Epithelial cell of esophagus (primary cell): ENCODE results near the gene TSSK3.
A peak's percentile ranks its signal among the peaks of the same experiment; 100 is the strongest.

Experiments
- DNase-seq: peaks from one replicate; pipeline ENCODE4 v3.0.0; 2010; ENCODE audit warnings: low read depth
- H3K4me3 ChIP-seq: 2 replicates; pipeline ENCODE4 v1.5.1; 2011; ENCODE audit warnings: mild to moderate bottlenecking, low read length, control low read depth
- TF ChIP-seq, protein P1 (sequence below): IDR thresholded peaks from 2 replicates; pipeline ENCODE4 v1.5.1; 2011; ENCODE audit warnings: low read depth, mild to moderate bottlenecking, low read length, control low read depth, inconsistent platforms; ENCODE audit not compliant: insufficient read depth; ENCODE audit errors: missing control alignments

Gene TSSK3

DNA sequence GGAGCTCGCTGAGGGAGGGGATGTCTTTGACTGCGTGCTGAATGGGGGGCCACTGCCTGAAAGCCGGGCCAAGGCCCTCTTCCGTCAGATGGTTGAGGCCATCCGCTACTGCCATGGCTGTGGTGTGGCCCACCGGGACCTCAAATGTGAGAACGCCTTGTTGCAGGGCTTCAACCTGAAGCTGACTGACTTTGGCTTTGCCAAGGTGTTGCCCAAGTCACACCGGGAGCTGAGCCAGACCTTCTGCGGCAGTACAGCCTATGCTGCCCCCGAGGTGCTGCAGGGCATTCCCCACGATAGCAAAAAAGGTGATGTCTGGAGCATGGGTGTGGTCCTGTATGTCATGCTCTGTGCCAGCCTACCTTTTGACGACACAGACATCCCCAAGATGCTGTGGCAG lies 1.4 kb downstream of the TSSK3 start:
- TF ChIP-seq, protein P1, sequence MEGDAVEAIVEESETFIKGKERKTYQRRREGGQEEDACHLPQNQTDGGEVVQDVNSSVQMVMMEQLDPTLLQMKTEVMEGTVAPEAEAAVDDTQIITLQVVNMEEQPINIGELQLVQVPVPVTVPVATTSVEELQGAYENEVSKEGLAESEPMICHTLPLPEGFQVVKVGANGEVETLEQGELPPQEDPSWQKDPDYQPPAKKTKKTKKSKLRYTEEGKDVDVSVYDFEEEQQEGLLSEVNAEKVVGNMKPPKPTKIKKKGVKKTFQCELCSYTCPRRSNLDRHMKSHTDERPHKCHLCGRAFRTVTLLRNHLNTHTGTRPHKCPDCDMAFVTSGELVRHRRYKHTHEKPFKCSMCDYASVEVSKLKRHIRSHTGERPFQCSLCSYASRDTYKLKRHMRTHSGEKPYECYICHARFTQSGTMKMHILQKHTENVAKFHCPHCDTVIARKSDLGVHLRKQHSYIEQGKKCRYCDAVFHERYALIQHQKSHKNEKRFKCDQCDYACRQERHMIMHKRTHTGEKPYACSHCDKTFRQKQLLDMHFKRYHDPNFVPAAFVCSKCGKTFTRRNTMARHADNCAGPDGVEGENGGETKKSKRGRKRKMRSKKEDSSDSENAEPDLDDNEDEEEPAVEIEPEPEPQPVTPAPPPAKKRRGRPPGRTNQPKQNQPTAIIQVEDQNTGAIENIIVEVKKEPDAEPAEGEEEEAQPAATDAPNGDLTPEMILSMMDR = no peak
- DNase-seq = no peak
- H3K4me3 ChIP-seq = no peak overlapping the region

DNA sequence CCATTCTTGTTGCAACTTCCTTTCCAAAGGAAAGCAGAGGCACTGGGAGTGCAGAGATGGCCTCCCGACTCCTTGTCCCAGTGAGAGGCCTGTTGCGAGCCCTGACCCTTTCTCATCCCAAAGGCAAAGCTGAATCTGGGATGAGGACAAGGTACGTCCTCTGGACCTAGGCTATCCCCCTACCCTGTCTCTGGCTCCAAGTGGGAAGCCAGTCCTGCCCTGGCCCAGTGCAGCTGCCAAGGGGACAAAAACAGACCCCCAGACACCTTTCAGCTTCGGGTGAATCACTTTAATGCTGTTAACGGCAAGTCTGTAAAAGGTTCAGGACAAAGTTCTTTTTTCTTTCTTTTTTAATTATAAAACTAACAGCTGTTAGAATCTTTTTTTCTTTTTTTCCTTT lies 2.5 kb downstream of the TSSK3 start:
- no peak overlapping the region for H3K4me3 ChIP-seq
- TF ChIP-seq, protein P1 = no peak
- DNase-seq = no peak

DNA sequence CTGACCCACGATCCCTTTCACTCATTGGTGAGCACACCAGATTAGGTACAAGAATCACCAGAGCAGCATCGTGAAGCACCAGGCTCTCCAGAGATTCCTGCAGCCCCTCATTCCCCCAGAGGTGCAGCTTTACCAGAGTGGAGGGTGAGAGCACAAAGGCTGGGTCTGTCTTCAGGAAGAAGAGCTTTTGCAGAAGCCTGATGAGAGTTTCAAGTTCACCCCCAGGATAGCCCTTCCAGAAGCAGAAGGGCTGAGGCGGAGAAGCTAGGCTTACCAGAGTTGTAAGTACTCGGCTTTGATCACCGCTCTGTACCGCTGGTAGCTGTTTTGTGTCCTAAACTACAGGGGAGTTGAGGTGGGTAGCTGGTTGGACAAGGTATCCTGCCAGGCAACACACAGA lies 3.1 kb downstream of the TSSK3 start:
- TF ChIP-seq, protein P1 = no peak

DNA sequence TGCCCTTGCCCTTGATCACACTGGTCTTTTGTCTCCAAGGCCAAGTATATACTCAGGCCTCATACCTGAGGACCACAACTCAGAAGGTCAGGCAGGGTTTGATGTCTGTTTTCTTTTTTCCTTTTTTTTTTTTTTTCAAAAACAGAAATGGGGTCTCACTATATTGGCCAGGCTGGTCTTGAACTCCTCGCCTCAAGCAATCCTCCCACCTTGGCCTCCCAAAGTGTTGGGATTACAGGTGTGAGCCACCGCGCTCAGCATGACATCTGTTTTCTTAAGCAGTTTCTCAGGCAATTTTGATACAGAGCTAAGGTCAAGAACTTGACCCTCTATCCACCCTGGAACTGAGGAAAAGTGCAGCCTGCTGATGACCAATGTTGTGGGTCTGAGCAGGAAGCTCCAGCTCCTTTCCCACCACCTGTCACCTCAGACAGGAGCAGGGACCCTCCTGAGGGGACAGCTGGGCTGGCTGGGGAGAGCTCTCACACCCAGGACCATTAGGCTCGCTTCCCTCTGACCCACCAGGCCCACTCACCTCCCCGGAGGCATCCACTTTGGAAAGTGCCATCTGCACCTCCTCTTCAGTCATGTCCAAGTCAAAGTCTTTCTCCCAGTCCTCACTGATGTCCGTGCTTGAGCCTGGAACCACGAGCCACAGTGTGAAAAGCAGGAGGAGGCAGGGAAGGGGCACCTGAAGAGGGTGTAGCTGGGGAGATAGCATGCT lies 5.7 kb downstream of the TSSK3 start:
- TF ChIP-seq, protein P1 = no peak
- no peak overlapping the region for H3K4me3 ChIP-seq

More for the DNA sequence above, 3.1 kb downstream of the TSSK3 start:
- no peak overlapping the region for H3K4me3 ChIP-seq
- DNase-seq = no peak

DNA sequence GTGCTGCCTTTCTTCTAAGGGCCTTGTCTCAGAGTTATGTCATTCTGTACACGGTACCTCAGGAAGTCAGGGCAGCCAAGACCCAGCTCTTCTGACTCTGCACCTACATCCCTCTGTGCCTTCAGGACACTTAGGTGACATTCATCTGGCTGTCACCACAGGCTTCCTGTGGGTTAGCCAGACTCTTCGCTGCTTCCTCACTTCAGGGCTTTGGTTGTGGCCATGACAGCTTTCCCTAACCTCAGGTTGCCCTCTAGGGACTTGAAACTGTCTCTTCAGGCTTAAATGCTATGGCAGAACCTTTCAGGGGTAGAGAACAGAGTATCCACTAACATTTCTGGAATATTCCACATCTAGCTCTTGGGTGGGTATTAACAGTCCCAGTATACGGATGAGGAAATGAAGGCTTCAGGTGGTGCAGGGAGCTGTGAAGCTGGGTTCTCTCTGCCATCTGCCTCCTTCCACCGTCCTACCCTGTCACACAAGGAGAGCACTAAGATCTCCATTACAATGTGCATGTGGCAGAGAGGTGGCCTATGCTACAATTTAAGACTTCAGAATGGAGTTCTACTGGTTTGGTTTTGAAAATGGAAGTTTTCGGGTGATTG lies 9.9 kb downstream of the TSSK3 start:
- DNase-seq = no peak
- TF ChIP-seq, protein P1 = peak; percentile 4
- H3K4me3 ChIP-seq = no peak overlapping the region

More for the DNA sequence above, 5.7 kb downstream of the TSSK3 start:
- no peak for DNase-seq

DNA sequence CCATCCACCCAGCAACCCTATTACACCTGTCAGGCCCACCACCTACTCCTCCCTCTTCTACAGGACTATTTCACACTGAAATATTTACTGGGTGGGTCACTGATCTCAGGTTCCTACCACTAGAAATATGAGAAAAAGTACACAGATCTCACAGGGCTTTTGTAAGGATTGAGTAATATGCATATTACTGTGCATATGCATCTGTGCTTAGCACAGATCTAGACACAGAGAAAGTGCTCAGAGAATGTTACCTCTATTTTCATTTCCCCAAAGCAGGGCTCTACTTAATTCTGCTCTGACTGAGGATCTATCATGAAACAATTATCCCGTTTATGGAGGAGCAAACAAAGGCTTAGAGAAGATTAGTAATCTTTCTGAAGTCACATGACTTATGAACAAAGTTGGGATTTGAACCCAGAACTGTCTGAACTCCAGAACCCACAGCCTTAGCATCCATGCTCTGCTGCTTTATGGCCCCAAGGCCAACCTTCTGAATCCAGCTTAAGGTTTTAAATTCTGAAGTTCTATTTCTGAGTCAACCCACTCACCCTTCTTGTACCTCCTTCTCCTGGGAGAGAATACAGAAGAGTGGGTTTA lies 11.8 kb downstream of the TSSK3 start:
- no peak overlapping the region for H3K4me3 ChIP-seq
- no peak for DNase-seq
- TF ChIP-seq, protein P1 = no peak
